ENCODE data around the gene ZNF28.
"Not testable (repeated sequence)": the region's sequence is repeated elsewhere in the genome, so short reads cannot be mapped to it uniquely, and the experiment has no call there.

DNA sequence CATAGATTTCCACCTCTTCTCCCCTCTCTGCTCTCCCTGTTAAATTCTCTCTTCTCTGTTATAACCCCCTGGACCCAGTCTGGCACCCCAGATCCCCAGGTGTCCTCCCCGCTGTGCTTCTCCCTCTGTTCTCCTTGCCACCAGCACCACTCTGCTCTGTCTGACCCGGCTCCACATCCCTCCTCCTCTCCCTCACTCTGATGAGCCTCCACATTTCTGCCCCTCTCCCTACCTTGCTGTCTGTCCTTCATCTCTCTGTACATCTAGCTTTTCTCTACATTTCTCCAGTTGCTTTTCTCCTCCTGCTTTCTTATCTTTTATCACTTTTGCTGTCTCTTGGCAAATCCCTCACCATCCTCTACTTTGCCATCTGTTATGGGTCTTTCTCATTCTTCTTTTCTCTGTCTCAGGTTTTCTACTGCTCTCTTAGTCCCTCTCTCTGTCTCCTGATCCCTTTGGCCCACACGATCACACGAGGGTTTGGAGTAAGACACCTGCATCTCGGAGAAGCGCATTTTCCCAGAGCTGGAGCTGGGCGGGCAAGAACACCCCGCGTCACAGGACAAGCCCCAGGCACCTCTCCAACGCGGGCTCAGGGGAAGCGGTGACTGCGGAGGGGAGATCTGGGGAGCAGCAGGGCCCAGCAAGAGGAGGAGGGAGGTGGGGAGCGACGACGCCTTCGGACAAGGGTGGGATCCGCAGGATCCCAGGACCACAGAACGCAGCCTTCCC is 795 bp downstream of the ZNF28 start:
- TF ChIP-seq, protein P1, sequence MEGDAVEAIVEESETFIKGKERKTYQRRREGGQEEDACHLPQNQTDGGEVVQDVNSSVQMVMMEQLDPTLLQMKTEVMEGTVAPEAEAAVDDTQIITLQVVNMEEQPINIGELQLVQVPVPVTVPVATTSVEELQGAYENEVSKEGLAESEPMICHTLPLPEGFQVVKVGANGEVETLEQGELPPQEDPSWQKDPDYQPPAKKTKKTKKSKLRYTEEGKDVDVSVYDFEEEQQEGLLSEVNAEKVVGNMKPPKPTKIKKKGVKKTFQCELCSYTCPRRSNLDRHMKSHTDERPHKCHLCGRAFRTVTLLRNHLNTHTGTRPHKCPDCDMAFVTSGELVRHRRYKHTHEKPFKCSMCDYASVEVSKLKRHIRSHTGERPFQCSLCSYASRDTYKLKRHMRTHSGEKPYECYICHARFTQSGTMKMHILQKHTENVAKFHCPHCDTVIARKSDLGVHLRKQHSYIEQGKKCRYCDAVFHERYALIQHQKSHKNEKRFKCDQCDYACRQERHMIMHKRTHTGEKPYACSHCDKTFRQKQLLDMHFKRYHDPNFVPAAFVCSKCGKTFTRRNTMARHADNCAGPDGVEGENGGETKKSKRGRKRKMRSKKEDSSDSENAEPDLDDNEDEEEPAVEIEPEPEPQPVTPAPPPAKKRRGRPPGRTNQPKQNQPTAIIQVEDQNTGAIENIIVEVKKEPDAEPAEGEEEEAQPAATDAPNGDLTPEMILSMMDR (IDR thresholded peaks at IDR 0.05), result not testable (repeated sequence)
- TF ChIP-seq POLR2A, POLR2AphosphoS5 (IDR thresholded peaks at IDR 0.05): not testable (repeated sequence)

Measured in stomach (tissue), 4 donors.